ENCODE results near the gene ZNF787.

- TF ChIP-seq CTCF (IDR thresholded peaks at IDR 0.05) = no peak
- TF ChIP-seq POLR2A (IDR thresholded peaks at IDR 0.05) = no peak
Measured at GRCh38 chr19:56088497-56089215, 32.4 kb downstream of the ZNF787 start.

All from testis (tissue), 2 donors.